Mesodermal cell (in vitro differentiated cells): ENCODE data around the gene CEP78.

Experiments
- H3K27ac ChIP-seq: 2 replicates; pipeline ENCODE4 v1.7.0; 2013; ENCODE audit warnings: mild to moderate bottlenecking, low read depth, low read length, moderate library complexity; ENCODE audit not compliant: severe bottlenecking
- H3K36me3 ChIP-seq: 2 replicates; pipeline ENCODE4 v1.7.1; 2013; ENCODE audit warnings: mild to moderate bottlenecking, low read length, moderate library complexity; ENCODE audit not compliant: control insufficient read depth, insufficient read depth
- H3K4me1 ChIP-seq: one replicate; pipeline ENCODE4 v1.7.1; 2013; ENCODE audit warnings: mild to moderate bottlenecking, low read length; ENCODE audit not compliant: insufficient read depth, control insufficient read depth, poor library complexity, severe bottlenecking
- H3K4me3 ChIP-seq: 2 replicates; pipeline ENCODE4 v1.7.0; 2013; ENCODE audit warnings: low read length, control low read depth, mild to moderate bottlenecking; ENCODE audit not compliant: insufficient read depth, poor library complexity, severe bottlenecking; ENCODE audit errors: extremely low read depth
- H3K9me3 ChIP-seq: 2 replicates; pipeline ENCODE4 v1.7.1; 2013; ENCODE audit warnings: mild to moderate bottlenecking, low read length, moderate library complexity; ENCODE audit not compliant: control insufficient read depth
- WGBS, 2 experiments: methylation state at CpG; one replicate each; pipeline ENCODE4 v1.1.5; 2013; ENCODE audit warnings: missing lambda C conversion rate in 2 of 2; ENCODE audit not compliant: insufficient coverage in 2 of 2; 5-methylcytosine and 5-hydroxymethylcytosine counted together

CEP78 gene

GRCh38 chr9:78311075-78311474 is 75.2 kb downstream of the CEP78 start:
- no peak overlapping the region for H3K4me3 ChIP-seq
- H3K36me3 ChIP-seq, result peaks cover 76% of the 10 kb centered on the region
- no peak overlapping the region for H3K27ac ChIP-seq
- 93 to 95% methylated on average over 3 to 5 of the region's 5 CpGs for WGBS, 2 experiments
- H3K9me3 ChIP-seq, result no peaks in the 10 kb centered on the region
- H3K4me1 ChIP-seq, result no peaks in the 10 kb centered on the region

GRCh38 chr9:78311886-78312524 is 76.1 kb downstream of the CEP78 start:
- Histone ChIP-seq H3K36me3 (peaks cover 76% of the 10 kb centered on the region), H3K4me1 (peaks cover 4% of the 10 kb centered on the region), H3K4me3 (no peak overlapping the region), H3K9me3 (no peaks in the 10 kb centered on the region), H3K27ac (no peak overlapping the region)
- WGBS, 2 experiments, result 94 to 95% methylated on average over 5 of the region's 9 CpGs

GRCh38 chr9:78314550-78314949 is 78.7 kb downstream of the CEP78 start:
- Histone ChIP-seq H3K27ac (no peak overlapping the region), H3K4me3 (no peak overlapping the region), H3K36me3 (peaks cover 78% of the 10 kb centered on the region), H3K4me1 (peaks cover 4% of the 10 kb centered on the region), H3K9me3 (no peaks in the 10 kb centered on the region)
- WGBS, 2 experiments, result 84 to 90% methylated on average over 5 of the region's 5 CpGs

- H3K4me3 ChIP-seq, result no peak overlapping the region
- no peak overlapping the region for H3K27ac ChIP-seq
- peaks cover 78% of the 10 kb centered on the region for H3K36me3 ChIP-seq
- peaks cover 4% of the 10 kb centered on the region for H3K4me1 ChIP-seq
- H3K9me3 ChIP-seq, result no peaks in the 10 kb centered on the region
- 93 to 96% methylated on average over 6 of the region's 8 CpGs for WGBS, 2 experiments
Measured at GRCh38 chr9:78314953-78315870, 79.3 kb downstream of the CEP78 start.

- peaks cover 4% of the 10 kb centered on the region for H3K4me1 ChIP-seq
- H3K27ac ChIP-seq, result no peak overlapping the region
- WGBS, 2 experiments, result 91 to 92% methylated on average over 7 to 10 of the region's 11 CpGs
- peaks cover 81% of the 10 kb centered on the region for H3K36me3 ChIP-seq
- no peaks in the 10 kb centered on the region for H3K9me3 ChIP-seq
- no peak overlapping the region for H3K4me3 ChIP-seq
Measured at GRCh38 chr9:78316166-78316892, 80.5 kb downstream of the CEP78 start.

- Histone ChIP-seq H3K4me1 (peaks cover 7% of the 10 kb centered on the region), H3K9me3 (no peaks in the 10 kb centered on the region), H3K36me3 (peaks cover 91% of the 10 kb centered on the region), H3K4me3 (no peak overlapping the region), H3K27ac (no peak overlapping the region)
- 90 to 91% methylated on average over 2 to 3 of the region's 6 CpGs for WGBS, 2 experiments
Measured at GRCh38 chr9:78319197-78320029, 83.5 kb downstream of the CEP78 start.

GRCh38 chr9:78320030-78320693 is 84.3 kb downstream of the CEP78 start:
- Histone ChIP-seq H3K27ac (no peak overlapping the region), H3K4me3 (no peak overlapping the region), H3K9me3 (no peaks in the 10 kb centered on the region), H3K4me1 (peaks cover 13% of the 10 kb centered on the region), H3K36me3 (peaks cover 97% of the 10 kb centered on the region)
- WGBS, 2 experiments, result 89 to 100% methylated on average over 3 to 4 of the region's 4 CpGs

- H3K4me1 ChIP-seq, result peaks cover 13% of the 10 kb centered on the region
- H3K27ac ChIP-seq, result no peak overlapping the region
- 94% methylated on average over 3 of the region's 4 CpGs; no CpG with 5 or more reads in 1 of the 2 experiments for WGBS, 2 experiments
- H3K4me3 ChIP-seq, result no peak overlapping the region
- H3K9me3 ChIP-seq, result no peaks in the 10 kb centered on the region
- peaks cover 97% of the 10 kb centered on the region for H3K36me3 ChIP-seq
Measured at GRCh38 chr9:78320875-78321496, 85.1 kb downstream of the CEP78 start.

- Histone ChIP-seq H3K4me1 (peaks cover 11% of the 10 kb centered on the region), H3K36me3 (peaks cover 97% of the 10 kb centered on the region), H3K4me3 (no peak overlapping the region), H3K27ac (no peak overlapping the region), H3K9me3 (no peaks in the 10 kb centered on the region)
- WGBS, 2 experiments, result 87 to 97% methylated on average over 4 to 6 of the region's 7 CpGs
Measured at GRCh38 chr9:78321505-78321904, 85.6 kb downstream of the CEP78 start.
